ENCODE data around the gene CTNND2.

Gene CTNND2

DNA sequence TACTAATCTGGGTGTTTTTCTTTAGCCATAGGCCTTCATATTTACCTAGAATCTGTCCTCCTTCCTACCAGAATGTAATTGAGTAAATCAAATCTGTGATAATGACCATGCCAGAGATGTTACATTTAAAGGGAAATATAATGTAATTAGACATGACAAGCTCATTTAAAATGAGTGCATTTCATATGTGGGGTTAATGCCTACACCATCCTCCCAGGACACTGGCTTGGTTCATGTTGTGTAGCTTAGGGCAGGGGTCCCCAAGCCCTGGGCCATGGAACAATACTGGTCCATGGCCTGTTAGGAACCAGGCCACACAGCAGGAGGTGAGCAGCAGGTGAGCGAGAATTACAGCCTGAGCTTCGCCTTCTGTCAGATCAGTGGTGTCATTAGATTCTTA is 866.3 kb downstream of the CTNND2 start:
- no peak for DNase-seq (ENCODE audit: low spot score)
- no peak for TF ChIP-seq CTCF (IDR thresholded peaks at IDR 0.05; ENCODE audit: borderline replicate concordance, control extremely low read depth, extremely low read depth, insufficient read depth, missing control alignments)

DNA sequence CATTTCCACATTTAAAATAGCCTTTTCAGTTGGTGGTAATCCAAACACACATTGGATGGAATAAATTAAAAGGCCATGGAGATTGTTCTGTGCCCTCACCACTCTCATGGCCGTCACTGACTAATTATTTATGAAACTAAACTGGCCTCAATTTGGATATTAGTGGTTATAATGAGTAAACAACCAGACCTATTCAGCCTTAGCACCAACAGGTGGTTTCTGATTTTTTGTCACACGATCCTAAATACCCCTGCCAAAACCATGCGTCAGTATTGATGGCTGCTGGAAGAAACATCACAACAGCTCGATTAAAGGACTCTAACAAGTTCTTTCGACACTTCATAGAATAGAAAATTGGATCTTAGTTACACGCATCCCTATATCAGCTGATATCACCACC is 867.2 kb downstream of the CTNND2 start:
- DNase-seq (ENCODE audit: low spot score), result no peak

More for the DNA sequence above, 866.3 kb downstream of the CTNND2 start:
- in situ Hi-C loops (cut with MboI; ENCODE audit: low sequenced_read_pairs, unreplicated experiment), result no loop called here

DNA sequence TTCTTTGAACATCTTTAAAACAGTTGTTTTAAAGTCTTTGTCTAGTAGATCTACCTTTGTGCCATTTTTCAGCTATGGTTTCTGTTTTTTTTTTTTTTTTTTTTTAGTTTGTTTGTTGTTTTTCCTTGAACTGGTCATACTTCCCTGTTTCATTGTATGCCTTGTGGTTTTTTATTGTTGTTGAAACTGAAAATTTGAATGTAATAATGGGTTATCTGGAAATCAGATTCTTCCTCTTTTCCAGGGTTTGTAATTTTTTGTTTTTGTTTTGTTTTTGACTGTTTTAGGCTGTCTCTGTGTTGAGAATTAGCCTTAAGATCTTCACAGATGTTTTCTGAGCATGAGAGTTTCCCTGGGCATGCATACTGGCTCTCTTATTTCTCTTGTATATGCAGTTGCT is 873.6 kb downstream of the CTNND2 start:
- DNase-seq (ENCODE audit: low spot score), result no peak
- TF ChIP-seq CTCF (IDR thresholded peaks at IDR 0.05; ENCODE audit: borderline replicate concordance, control extremely low read depth, extremely low read depth, insufficient read depth, missing control alignments), result no peak
- in situ Hi-C loops (cut with MboI; ENCODE audit: low sequenced_read_pairs, unreplicated experiment), result no loop called here

More for the DNA sequence above, 867.2 kb downstream of the CTNND2 start:
- in situ Hi-C loops (cut with MboI; ENCODE audit: low sequenced_read_pairs, unreplicated experiment), result no loop called here
- no peak for TF ChIP-seq CTCF (IDR thresholded peaks at IDR 0.05; ENCODE audit: borderline replicate concordance, control extremely low read depth, extremely low read depth, insufficient read depth, missing control alignments)

DNA sequence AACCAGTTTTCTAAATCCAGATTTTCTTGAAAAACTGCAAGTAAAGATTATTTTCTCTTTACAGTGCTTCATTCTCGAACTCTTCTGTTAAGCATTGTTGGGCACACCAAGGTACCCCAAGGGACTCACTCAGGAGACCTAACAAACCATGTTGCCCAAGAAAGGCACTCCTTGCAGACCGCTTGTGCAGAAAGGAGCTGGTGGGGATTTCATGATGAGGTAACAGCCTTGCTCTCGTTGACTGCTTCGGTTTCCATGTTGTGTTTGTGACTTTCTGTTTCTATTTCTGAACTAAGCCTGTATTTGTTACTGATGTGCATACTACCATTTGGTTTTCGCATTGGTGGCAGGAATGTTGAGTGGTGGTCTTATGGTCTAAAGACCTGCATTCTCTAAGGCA is 876.6 kb downstream of the CTNND2 start:
- TF ChIP-seq CTCF (IDR thresholded peaks at IDR 0.05; ENCODE audit: borderline replicate concordance, control extremely low read depth, extremely low read depth, insufficient read depth, missing control alignments), result no peak
- DNase-seq (ENCODE audit: low spot score), result no peak
- in situ Hi-C loops (cut with MboI; ENCODE audit: low sequenced_read_pairs, unreplicated experiment), result no loop called here

- TF ChIP-seq CTCF (IDR thresholded peaks at IDR 0.05; ENCODE audit: borderline replicate concordance, control extremely low read depth, extremely low read depth, insufficient read depth, missing control alignments), result no peak
These were observed 877.7 kb downstream of the CTNND2 start for GRCh38 chr5:11026543-11026942.

DNA sequence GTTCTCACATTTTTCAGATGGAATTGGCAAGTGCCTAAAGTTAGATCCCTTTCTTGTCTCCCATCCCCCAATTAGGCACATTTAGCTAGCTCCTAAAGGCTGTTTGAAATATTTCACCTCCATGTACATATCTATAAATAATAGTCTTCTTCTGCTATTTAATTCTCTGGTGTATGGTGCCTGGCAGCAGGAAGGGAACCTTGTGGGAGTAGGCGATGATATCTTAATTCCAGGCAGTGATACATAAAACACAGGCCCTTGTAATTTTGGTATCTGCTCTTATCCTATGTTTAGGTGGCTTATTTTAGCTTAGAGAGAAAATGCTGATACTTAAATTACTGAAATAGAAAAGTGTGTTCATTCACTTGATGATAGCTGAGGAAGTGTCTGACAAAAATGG is 880.3 kb downstream of the CTNND2 start:
- no peak for TF ChIP-seq CTCF (IDR thresholded peaks at IDR 0.05; ENCODE audit: borderline replicate concordance, control extremely low read depth, extremely low read depth, insufficient read depth, missing control alignments)
- in situ Hi-C loops (cut with MboI; ENCODE audit: low sequenced_read_pairs, unreplicated experiment), result no loop called here

More at GRCh38 chr5:11026543-11026942, 877.7 kb downstream of the CTNND2 start:
- in situ Hi-C loops (cut with MboI; ENCODE audit: low sequenced_read_pairs, unreplicated experiment), result no loop called here
- DNase-seq (ENCODE audit: low spot score), result no peak

DNA sequence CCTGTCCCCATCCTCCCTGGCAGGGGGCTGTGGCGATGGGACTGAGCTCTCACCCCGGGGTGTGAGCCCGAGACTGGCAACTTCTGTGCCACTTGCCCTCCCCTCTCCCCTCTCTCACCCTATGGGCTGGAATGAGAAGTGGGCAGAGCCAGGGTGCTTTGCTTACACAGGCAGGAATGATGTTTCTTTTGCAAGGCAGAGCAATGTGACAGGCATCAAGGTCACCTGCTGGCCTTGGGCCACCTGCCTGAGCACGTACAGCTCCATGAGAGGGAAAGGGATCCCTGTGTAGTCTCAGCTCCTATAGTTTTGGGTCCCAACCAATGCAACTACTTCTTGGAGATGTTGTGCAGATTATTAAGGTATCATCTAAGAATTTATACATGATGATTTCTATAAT is 890.5 kb downstream of the CTNND2 start:
- no peak for TF ChIP-seq CTCF (IDR thresholded peaks at IDR 0.05; ENCODE audit: borderline replicate concordance, control extremely low read depth, extremely low read depth, insufficient read depth, missing control alignments)
- in situ Hi-C loops (cut with MboI; ENCODE audit: low sequenced_read_pairs, unreplicated experiment), result no loop called here
- DNase-seq (ENCODE audit: low spot score), result no peak

More for the DNA sequence above, 880.3 kb downstream of the CTNND2 start:
- DNase-seq (ENCODE audit: low spot score), result no peak
